T-helper 1 cell treated with Interleukin-12 subunit alpha and Interleukin-12 subunit beta and Interleukin-4 antibody, amounts not matched to agents 30 ng/mL and 1 ng/mL, for 36 hours (primary cell): ENCODE results near the gene RAB3IP. TPM values are rescaled to one million over a fixed set of nuclear protein-coding genes. Genes with fewer than 3 reads are reported as not detected.
"Not testable (repeated sequence)": the region's sequence is repeated elsewhere in the genome, so short reads cannot be mapped to it uniquely, and the experiment has no call there.

ENCODE experiments used
- intact Hi-C: fragments of 100-400 bp; cut with micrococcal nuclease; formaldehyde crosslinking; loops from one replicate; pipeline ENCODE4 v1.15.1; 2024
- total RNA-seq: library from RNA; stranded (reverse); gene quantifications from 2 replicates; pipeline ENCODE4 v1.2.3, GENCODE V29; 2022

The RAB3IP gene
- total RNA-seq, 1 donor from 2014 or later: 27.1 TPM

- intact Hi-C loops: no loop called here
Measured at GRCh38 chr12:69755302-69755701, 16.6 kb downstream of the RAB3IP start.

- intact Hi-C loops: no loop called here
Measured at GRCh38 chr12:69756088-69756755, 17.6 kb downstream of the RAB3IP start.

- intact Hi-C loops: no loop called here
Measured at GRCh38 chr12:69758105-69758504, 19.4 kb downstream of the RAB3IP start.

GRCh38 chr12:69759581-69759980 lies 20.9 kb downstream of the RAB3IP start:
- intact Hi-C loops: not testable (repeated sequence)

GRCh38 chr12:69765515-69765914 lies 26.9 kb downstream of the RAB3IP start:
- intact Hi-C loops: no loop called here

- intact Hi-C loops: no loop called here
Measured at GRCh38 chr12:69766260-69766659, 27.6 kb downstream of the RAB3IP start.

GRCh38 chr12:69779928-69780327 lies 41.3 kb downstream of the RAB3IP start:
- intact Hi-C loops: loop anchor here (5.0 kb wide), 1 partner anchor 952 kb away; no protein-coding TSS in a partner anchor

GRCh38 chr12:69783365-69783764 lies 44.7 kb downstream of the RAB3IP start:
- intact Hi-C loops: loop anchor here (5.0 kb wide), 1 partner anchor 949 kb away; no protein-coding TSS in a partner anchor

GRCh38 chr12:69789351-69789750 lies 50.7 kb downstream of the RAB3IP start:
- intact Hi-C loops: no loop called here

- intact Hi-C loops: no loop called here
Measured at GRCh38 chr12:69792533-69792932, 53.9 kb downstream of the RAB3IP start.

GRCh38 chr12:69807101-69807897 lies 68.6 kb downstream of the RAB3IP start:
- intact Hi-C loops: not testable (repeated sequence)

GRCh38 chr12:69810870-69811498 lies 72.3 kb downstream of the RAB3IP start:
- intact Hi-C loops: no loop called here

GRCh38 chr12:69816082-69816481 lies 77.4 kb downstream of the RAB3IP start:
- intact Hi-C loops: no loop called here

GRCh38 chr12:69821032-69821455 lies 82.4 kb downstream of the RAB3IP start:
- intact Hi-C loops: no loop called here

- intact Hi-C loops: no loop called here
Measured at GRCh38 chr12:69821456-69822159, 82.9 kb downstream of the RAB3IP start.

- intact Hi-C loops: no loop called here
Measured at GRCh38 chr12:69822201-69822860, 83.7 kb downstream of the RAB3IP start.

GRCh38 chr12:69824028-69824427 lies 85.4 kb downstream of the RAB3IP start:
- intact Hi-C loops: no loop called here

GRCh38 chr12:69824966-69825560 lies 86.4 kb downstream of the RAB3IP start, which contains the start of gene MYRFL:
Gene MYRFL (plus strand): TSS chr12:69825227. CDS start chr12:69825518, 291 bp downstream.
- intact Hi-C loops: no loop called here

- intact Hi-C loops: no loop called here
Measured at GRCh38 chr12:69828897-69829296, 90.2 kb downstream of the RAB3IP start.

GRCh38 chr12:69833696-69834095 lies 95.0 kb downstream of the RAB3IP start:
- intact Hi-C loops: no loop called here
